Left ventricle myocardium inferior (tissue), 1 donor: ENCODE measurements around the gene GCNT4. TPM values are rescaled to one million over a fixed set of nuclear protein-coding genes. Genes with fewer than 3 reads are reported as not detected.

Experiments
- DNase-seq: peaks from one replicate; pipeline ENCODE4 v3.0.0-alpha.2; 2020
- H3K27ac ChIP-seq: fragments of 200-600 bp; replicated peaks from 2 replicates; pipeline ENCODE4 v1.8.0; 2021
- H3K27me3 ChIP-seq: fragments of 200-600 bp; 2 replicates; pipeline ENCODE4 v1.8.0; 2021; ENCODE audit warnings: low read depth
- H3K36me3 ChIP-seq: fragments of 200-600 bp; 2 replicates; pipeline ENCODE4 v1.8.0; 2021
- H3K4me1 ChIP-seq: fragments of 200-600 bp; 2 replicates; pipeline ENCODE4 v1.8.0; 2021
- H3K4me3 ChIP-seq: fragments of 200-600 bp; 2 replicates; pipeline ENCODE4 v1.8.0; 2021; ENCODE audit warnings: mild to moderate bottlenecking, moderate library complexity
- H3K9me3 ChIP-seq: fragments of 200-600 bp; replicated peaks from 2 replicates; pipeline ENCODE4 v1.8.0; 2021
- CTCF ChIP-seq: fragments of 200-600 bp; IDR thresholded peaks from 2 replicates; pipeline ENCODE4 v1.8.0; 2021; ENCODE audit warnings: antibody characterized with exemption, mild to moderate bottlenecking, borderline replicate concordance
- intact Hi-C: fragments of 100-400 bp; cut with micrococcal nuclease; formaldehyde crosslinking; loops from one replicate; pipeline ENCODE4 v1.11.0; 2022
- total RNA-seq: library from RNA; stranded (reverse); fragmentation: NEBNext Ultra II Directional; extraction: Animal tissue kit (Norgen Biotek cat#: 25700); gene quantifications from one replicate; pipeline ENCODE4 v1.2.1, GENCODE V29; 2021
- donor health status: DM: no; HTN: yes; CAD: no; lungs with severe emphysema.

Gene GCNT4
- total RNA-seq, 1 donor from 2014 or later, result 0.27 TPM

GRCh38 chr5:75005561-75005960, 46.8 kb downstream of the GCNT4 start:
- Histone ChIP-seq H3K4me1 (no peaks in the 10 kb centered on the region), H3K4me3 (no peak overlapping the region), H3K27ac (no peak overlapping the region), H3K9me3 (peaks cover 18% of the 10 kb centered on the region), H3K36me3 (no peaks in the 10 kb centered on the region), H3K27me3 (peaks cover 9% of the 10 kb centered on the region)
- no peak for TF ChIP-seq CTCF
- DNase-seq, result no peak
- intact Hi-C loops, result no loop called here

Other genes with a start within 250 kb of the GCNT4 start
- 6.3 TPM for gene FAM169A, start 186.2 kb downstream of the GCNT4 start, total RNA-seq
- 0.11 TPM for gene ANKRD31, start 184.3 kb upstream of the GCNT4 start, total RNA-seq